Coronary artery (tissue), 2 donors: ENCODE data around the gene YPEL3.

Source experiments
- DNase-seq: peaks from one replicate; pipeline ENCODE4 v3.0.0-alpha.2; 2017; ENCODE audit warnings: low spot score
- H3K27ac ChIP-seq, 2 donors: fragments of 200-600 bp; sonication (generic); one replicate each; pipeline ENCODE4 v1.5.1; 2016 to 2019
- H3K4me3 ChIP-seq: fragments of 200-600 bp; sonication (generic); 2 replicates; pipeline ENCODE4 v1.5.1; 2016; ENCODE audit warnings: mild to moderate bottlenecking, moderate library complexity
- CTCF ChIP-seq: fragments of 200-600 bp; sonication (generic); IDR thresholded peaks from one replicate; pipeline ENCODE4 v1.5.1; 2019; ENCODE audit warnings: antibody characterized with exemption

Gene YPEL3

GRCh38 chr16:30095166-30096078, 591 bp downstream of the YPEL3 start:
- DNase-seq, result no peak
- no peak for TF ChIP-seq CTCF
- Histone ChIP-seq H3K4me3 (peak overlapping the region; percentile 98), H3K27ac (peak overlapping the region; percentile 90 to 100)

GRCh38 chr16:30094541-30095165, 1.4 kb downstream of the YPEL3 start:
- peak overlapping the region; percentile 98 for H3K4me3 ChIP-seq
- no peak for DNase-seq
- TF ChIP-seq CTCF, result no peak
- H3K27ac ChIP-seq, result peak overlapping the region; percentile 90 to 100

GRCh38 chr16:30092373-30093010, 3.5 kb downstream of the YPEL3 start:
- no peak for DNase-seq
- peak; percentile 4 for TF ChIP-seq CTCF
- Histone ChIP-seq H3K27ac (peak overlapping the region; percentile 36 to 91), H3K4me3 (peak overlapping the region; percentile 72)

GRCh38 chr16:30091474-30092372, 4.3 kb downstream of the YPEL3 start, which contains the start of gene TBX6:
Gene TBX6 (minus strand): TSS chr16:30091924. CDS start chr16:30091193, 731 bp downstream.
- peak; percentile 95 for DNase-seq
- peak; percentile 60 for TF ChIP-seq CTCF
- Histone ChIP-seq H3K27ac (peak within 1 kb of the TSS; percentile 36 to 91), H3K4me3 (peak within 1 kb of the TSS; percentile 72)

GRCh38 chr16:30090610-30091331, 5.2 kb downstream of the YPEL3 start:
- H3K27ac ChIP-seq, result peak overlapping the region; percentile 36 to 91
- DNase-seq, result no peak
- TF ChIP-seq CTCF, result no peak
- peak overlapping the region; percentile 72 for H3K4me3 ChIP-seq
